ENCODE measurements around the gene ANGPTL4.

GRCh38 chr19:8413629-8413995 lies 49.7 kb downstream of the ANGPTL4 start:
- no peak for TF ChIP-seq CTCF (IDR thresholded peaks at IDR 0.05; ENCODE audit: low read length)
- no peak for TF ChIP-seq EZH2 (optimal IDR thresholded peaks at IDR 0.05; ENCODE audit: low read depth, low read length)
- no peak for TF ChIP-seq EZH2phosphoT487 (IDR thresholded peaks at IDR 0.05; ENCODE audit: low read length)
